GDM1 (cell line): ENCODE measurements around the gene HIGD2A.

Source experiments
- DNase-seq: peaks from one replicate; lab custom pipeline; 2025; lab: John Stamatoyannopoulos, UW

HIGD2A gene

DNA sequence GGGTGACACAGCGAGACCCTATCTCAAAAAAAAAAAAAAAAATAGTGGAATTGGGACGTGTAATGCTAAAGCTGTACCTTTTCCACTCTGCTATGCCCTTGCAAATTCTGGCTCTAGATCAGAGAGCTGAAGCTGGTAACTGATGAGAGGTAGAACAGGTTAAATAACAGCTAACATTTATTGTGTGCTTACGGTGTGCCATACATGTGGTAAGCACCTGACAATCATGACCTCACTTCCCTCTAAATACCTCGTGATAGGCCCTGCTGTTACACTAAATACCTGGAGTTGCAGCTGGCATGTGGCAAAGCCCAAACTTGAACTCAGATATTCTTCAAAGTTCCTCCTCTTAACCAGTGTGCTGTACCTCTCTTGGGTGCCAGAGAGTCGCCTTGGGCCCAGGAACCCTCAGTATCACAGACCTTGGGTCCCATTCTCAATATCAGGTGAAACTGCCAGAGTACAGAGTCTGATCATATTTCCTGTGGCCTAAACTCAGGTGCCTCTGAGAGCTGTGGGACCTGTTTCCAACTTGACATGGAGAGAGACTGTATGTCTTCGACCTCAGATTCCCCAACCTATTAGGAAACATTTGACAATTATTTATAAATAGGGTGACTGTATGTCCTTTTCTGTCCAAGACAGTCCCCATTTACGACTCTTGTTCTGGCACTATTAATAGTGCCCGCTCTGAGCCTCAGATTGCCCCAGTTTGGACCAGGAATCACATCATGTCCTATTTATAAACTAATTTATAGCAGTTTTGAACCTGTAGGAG, 18.4 kb upstream of the HIGD2A start:
- no peak for DNase-seq

GRCh38 chr5:176371621-176372539, 16.7 kb upstream of the HIGD2A start:
- DNase-seq, result no peak

- DNase-seq, result no peak
These were observed 15.3 kb upstream of the HIGD2A start for GRCh38 chr5:176373100-176373818.

DNA sequence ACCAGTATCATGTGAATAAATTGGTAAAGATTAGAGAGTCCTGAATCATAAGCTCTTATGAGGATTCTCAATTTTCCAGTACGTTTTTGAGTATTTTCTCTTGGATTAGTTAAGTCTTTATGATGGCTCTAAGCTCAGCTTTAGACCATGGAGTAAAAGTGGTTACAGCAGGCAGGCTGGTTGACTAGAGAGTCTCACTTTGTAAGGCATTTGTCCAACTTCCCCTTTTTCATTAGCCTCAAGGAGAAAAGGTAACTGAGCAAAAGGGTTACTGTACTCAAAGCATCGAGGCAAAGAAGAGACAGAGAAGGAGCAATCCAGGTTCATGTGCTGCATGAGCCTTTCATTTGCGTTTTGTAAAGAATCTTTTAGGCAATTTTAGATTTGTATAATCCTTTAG, 8.7 kb upstream of the HIGD2A start:
- no peak for DNase-seq

GRCh38 chr5:176381423-176381822, 7.1 kb upstream of the HIGD2A start:
- no peak for DNase-seq

- DNase-seq, result no peak
These were observed 6.6 kb upstream of the HIGD2A start for GRCh38 chr5:176381979-176382378.

DNA sequence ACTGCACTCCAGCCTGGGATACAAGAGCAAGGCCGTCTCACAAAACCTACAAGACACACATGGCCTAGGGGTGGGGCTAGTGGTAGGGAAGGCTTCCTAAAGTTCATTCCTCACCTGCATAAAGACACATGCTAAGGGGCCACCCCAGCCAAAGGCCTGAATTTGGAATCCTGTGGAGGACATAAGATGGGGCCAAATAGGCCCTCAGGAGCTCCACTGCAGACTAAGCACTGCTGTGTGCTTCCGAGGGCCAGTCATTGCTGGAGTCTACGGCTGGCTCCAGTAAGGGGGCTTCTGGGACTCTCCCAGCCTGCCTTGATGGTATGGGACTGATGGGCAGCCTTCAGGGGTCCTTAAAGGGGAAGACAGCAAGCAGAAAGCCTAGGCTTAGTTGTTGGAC, 5.8 kb upstream of the HIGD2A start:
- DNase-seq, result no peak

GRCh38 chr5:176383248-176383905, 5.2 kb upstream of the HIGD2A start:
- no peak for DNase-seq

GRCh38 chr5:176383961-176384360, 4.6 kb upstream of the HIGD2A start:
- DNase-seq, result no peak

GRCh38 chr5:176384366-176384930, 4.1 kb upstream of the HIGD2A start:
- DNase-seq, result no peak

DNA sequence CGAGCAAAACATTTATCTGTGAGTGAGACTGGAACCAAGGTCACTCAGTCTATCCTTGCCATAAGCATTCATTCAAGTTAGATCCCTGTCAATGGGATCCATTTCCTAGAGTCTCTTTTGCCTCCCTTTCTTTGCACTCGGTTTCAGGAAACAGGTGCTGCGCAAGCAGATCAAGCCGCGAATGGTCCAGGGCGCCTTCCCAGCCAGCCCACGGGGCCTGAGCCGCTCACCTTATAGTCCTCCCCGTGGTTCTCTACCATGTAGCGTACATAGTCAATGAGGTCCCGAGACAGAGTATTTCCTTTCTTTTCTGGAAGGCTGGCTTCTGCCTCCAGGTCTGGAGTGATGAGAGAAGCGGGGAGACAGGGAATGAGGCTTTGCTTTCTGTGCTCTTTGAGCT, 3.6 kb upstream of the HIGD2A start:
- DNase-seq, result no peak

- no peak for DNase-seq
These were observed 2.1 kb upstream of the HIGD2A start for GRCh38 chr5:176386491-176386890.

DNA sequence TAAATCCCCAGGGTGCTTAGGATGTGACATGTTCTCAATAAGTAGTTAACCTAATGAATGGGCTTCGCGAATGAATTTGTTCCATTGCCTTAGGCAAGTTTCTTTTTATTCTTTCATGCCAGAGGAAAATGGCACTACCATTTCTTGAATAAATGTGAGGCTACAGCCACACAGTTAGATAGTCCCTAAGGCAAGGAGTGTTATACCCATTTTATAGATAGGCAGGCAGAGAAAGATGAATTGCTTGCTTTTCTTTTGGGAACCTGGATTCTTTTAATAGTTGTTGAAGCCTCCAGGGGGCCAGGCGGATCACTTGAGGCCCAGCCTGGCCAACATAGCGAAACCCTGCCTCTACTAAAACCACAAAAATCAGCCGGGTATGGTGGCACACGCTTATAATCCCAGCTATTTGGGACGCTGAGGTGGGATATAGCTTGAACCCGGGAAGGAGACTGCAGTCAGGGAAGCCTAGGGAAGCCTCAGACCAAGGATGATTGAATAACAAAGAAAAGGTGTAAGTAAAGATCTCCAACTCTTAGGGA, 1.1 kb upstream of the HIGD2A start:
- no peak for DNase-seq

- DNase-seq, result no peak
These were observed 528 bp upstream of the HIGD2A start for GRCh38 chr5:176388003-176388443.

DNA sequence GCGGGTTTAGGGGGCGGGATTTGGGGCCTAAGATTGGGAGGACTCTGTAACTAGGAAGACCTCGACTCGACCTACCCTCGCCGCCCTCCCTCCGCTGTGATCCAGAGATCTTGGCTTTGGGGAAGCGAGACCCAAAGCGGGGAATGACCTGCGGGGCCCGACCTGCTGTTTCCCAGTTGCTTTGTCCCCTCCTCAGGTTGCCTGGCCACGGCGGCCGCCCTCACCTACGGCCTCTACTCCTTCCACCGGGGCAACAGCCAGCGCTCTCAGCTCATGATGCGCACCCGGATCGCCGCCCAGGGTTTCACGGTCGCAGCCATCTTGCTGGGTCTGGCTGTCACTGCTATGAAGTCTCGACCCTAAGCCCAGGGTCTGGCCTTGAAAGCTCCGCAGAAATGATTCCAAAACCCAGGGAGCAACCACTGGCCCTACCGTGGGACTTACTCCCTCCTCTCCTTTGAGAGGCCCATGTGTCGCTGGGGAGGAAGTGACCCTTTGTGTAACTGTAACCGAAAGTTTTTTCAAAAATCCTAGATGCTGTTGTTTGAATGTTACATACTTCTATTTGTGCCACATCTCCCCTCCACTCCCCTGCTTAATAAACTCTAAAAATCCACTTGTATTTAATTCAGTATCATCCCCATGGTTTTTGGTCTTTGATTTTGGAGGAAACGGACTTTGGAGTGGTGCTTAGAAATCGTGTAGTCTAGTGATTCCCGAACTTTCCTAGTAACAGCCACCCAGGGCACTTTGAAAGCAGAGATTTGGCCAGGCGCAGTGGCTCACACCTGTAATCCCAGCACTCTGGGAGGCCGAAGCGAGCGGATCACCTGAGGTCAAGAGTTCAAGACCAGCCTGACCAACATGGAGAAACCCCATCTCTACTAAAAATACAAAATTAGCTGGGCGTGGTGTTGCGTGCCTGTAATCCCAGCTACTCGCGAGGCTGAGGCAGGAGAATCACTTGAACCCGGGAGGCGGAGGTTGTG, 878 bp downstream of the HIGD2A start:
- DNase-seq, result no peak

DNA sequence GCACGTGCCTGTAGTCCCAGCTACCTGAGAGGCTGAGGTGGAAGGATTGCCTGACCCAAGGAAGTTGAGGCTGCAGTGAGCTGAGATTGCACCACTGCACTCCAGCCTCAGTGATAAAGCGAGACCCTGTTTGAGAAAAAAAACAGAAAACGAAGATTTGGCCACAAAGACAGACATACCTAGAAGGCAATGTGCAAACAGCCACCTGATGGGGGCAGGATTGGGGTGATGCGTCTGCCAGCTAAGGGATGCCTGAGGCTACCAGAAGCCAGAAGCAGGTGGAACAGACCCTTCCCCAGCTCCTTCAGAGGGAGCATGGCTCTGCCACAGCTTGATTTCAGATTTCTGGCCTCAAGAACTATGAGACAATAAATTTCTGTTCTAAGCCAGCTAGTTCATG, 2.9 kb downstream of the HIGD2A start:
- DNase-seq, result no peak

DNA sequence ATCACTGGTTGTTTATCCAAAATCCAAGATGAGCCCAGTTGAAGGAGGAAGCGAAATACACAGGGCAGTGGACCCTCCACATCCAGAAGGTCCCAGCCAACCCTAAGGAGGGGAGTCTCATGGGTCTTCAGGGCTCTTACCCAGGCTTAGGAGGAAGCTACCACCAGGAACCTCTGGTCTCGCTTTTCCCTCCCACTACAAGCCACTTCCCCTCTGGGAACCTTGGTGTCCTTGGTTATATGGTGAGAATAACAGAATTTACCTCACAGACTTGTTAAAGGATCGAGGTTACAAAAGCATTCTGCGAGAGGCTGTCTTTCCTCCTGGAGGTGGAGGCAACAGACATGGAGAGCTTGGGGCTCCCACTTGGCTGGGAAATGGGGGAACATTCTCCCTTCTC, 3.4 kb downstream of the HIGD2A start:
- DNase-seq, result peak; percentile 34

- no peak for DNase-seq
These were observed 4.0 kb downstream of the HIGD2A start for GRCh38 chr5:176392526-176392925.

DNA sequence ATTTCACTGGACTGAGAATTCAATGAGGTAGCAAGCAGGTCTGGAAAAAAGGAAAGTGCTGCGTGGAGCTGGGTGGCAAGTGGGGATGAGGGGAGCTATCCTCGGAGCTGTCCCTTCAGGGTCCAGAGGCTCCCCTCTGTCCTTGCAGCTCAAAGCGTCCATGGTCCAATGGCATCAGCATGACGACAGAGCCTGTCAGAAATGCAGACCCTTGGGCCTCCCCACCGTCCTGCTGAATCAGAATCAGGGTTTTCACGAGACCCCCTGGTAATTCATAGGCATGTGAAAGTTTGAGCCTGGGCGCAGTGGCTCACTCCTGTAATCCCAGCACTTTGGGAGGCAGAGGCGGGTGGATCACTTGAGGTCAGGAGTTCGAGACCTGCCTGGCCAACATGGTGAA, 5.5 kb downstream of the HIGD2A start:
- no peak for DNase-seq
